HG03354 (cell line): Measurements from ENCODE around the gene MACROD2.

Source experiments
- ATAC-seq: cut with Tn5 transposase; IDR thresholded peaks from one replicate; pipeline ENCODE4 v1.9.1; 2021; ENCODE audit warnings: mild to moderate bottlenecking; ENCODE audit not compliant: unreplicated experiment, poor library complexity, severe bottlenecking

MACROD2 gene

GRCh38 chr20:14937021-14937420 lies 941.7 kb downstream of the MACROD2 start:
- no peak for ATAC-seq

- no peak for ATAC-seq
These were observed 942.5 kb downstream of the MACROD2 start for GRCh38 chr20:14937846-14938245.

- ATAC-seq = no peak
These were observed 952.2 kb downstream of the MACROD2 start for GRCh38 chr20:14947536-14947935.

- ATAC-seq = no peak
These were observed 952.6 kb downstream of the MACROD2 start for GRCh38 chr20:14947946-14948345.

GRCh38 chr20:14948416-14948815 lies 953.1 kb downstream of the MACROD2 start:
- no peak for ATAC-seq

GRCh38 chr20:14950633-14951032 lies 955.3 kb downstream of the MACROD2 start:
- ATAC-seq = no peak

- peak; percentile 67 for ATAC-seq
These were observed 955.8 kb downstream of the MACROD2 start for GRCh38 chr20:14951105-14951504.

- no peak for ATAC-seq
These were observed 956.5 kb downstream of the MACROD2 start for GRCh38 chr20:14951707-14952418.

GRCh38 chr20:14953736-14954135 lies 958.4 kb downstream of the MACROD2 start:
- no peak for ATAC-seq

- ATAC-seq = no peak
These were observed 960.1 kb downstream of the MACROD2 start for GRCh38 chr20:14955399-14955798.

GRCh38 chr20:14956026-14956425 lies 960.7 kb downstream of the MACROD2 start:
- no peak for ATAC-seq

GRCh38 chr20:14956538-14956937 lies 961.2 kb downstream of the MACROD2 start:
- ATAC-seq = no peak

GRCh38 chr20:14957402-14957801 lies 962.1 kb downstream of the MACROD2 start:
- ATAC-seq = no peak

- no peak for ATAC-seq
These were observed 963.3 kb downstream of the MACROD2 start for GRCh38 chr20:14958626-14959025.

GRCh38 chr20:14959506-14960475 lies 964.5 kb downstream of the MACROD2 start:
- ATAC-seq = no peak

- no peak for ATAC-seq
These were observed 965.5 kb downstream of the MACROD2 start for GRCh38 chr20:14960831-14961230.

GRCh38 chr20:14963262-14963663 lies 967.9 kb downstream of the MACROD2 start:
- ATAC-seq = no peak

- ATAC-seq = no peak
These were observed 970.9 kb downstream of the MACROD2 start for GRCh38 chr20:14966203-14966602.

- ATAC-seq = no peak
These were observed 971.5 kb downstream of the MACROD2 start for GRCh38 chr20:14966808-14967207.

GRCh38 chr20:14972256-14972655 lies 976.9 kb downstream of the MACROD2 start:
- no peak for ATAC-seq

- ATAC-seq = no peak
These were observed 977.4 kb downstream of the MACROD2 start for GRCh38 chr20:14972690-14973089.
